IPS DF 19.7 (cell line): ENCODE measurements around the gene SLC35E2B.
A peak's percentile ranks its signal among the peaks of the same experiment; 100 is the strongest.

Experiments
- DNase-seq: peaks from one replicate; pipeline ENCODE4 v3.0.0-alpha.2; 2013; ENCODE audit warnings: low read depth, low spot score

SLC35E2B gene

DNA sequence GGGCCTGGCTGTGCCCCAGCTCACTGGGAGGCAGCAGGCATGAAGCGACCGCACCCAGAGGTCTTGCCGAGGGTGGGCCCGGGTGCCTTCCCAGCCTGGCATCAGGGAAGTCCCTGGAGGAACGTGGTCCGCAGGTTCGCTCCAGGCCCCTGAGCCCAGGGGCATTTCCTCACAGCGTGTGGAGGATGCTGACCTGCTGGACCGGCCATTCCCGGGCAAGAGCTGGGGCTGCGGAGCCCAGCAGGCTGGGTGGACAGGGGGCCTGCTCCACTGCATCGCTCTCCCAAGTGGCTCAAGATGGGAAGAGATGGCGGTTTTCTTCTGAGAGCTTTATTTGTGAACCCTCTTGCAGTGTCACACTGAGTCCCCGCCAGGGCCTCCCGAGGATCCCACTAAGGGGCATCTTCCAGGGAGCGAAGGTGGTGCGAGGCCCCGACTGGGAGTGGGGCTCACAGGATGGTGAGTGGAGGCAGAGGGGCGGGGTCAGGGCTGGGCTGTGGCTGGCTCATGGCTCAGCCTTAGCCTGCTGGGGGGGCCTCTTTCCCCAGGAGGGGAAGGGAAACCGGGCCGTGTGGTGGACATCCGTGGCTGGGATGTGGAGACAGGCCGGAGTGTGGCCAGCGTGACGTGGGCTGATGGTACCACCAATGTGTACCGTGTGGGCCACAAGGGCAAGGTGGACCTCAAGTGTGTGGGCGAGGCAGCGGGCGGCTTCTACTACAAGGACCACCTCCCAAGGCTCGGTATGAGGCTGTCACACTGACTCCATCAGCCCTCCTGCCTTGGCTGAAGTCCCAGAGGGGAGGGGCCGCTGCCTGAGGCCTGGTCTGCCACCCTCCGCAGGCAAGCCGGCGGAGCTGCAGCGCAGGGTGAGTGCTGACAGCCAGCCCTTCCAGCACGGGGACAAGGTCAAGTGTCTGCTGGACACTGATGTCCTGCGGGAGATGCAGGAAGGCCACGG is 67.9 kb downstream of the SLC35E2B start:
- DNase-seq: no peak

GRCh38 chr1:1623631-1624442 is 68.8 kb downstream of the SLC35E2B start:
- DNase-seq: no peak

GRCh38 chr1:1623181-1623630 is 69.4 kb downstream of the SLC35E2B start:
- DNase-seq: no peak

DNA sequence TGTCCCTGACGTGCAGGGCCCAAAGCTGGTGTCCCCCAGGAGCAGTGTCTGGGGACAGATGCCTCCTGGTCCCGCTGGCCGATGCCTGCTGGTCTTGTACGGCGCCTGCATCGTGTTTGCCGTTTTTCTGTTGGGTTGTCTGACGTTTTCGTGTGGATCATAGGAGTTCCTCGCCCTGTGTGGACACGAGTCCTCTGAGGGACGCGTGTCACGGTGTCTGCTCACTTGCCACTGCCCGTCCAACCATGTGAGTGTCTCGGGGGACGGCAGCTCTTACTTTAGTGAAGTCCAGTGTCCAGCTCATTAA is 69.9 kb downstream of the SLC35E2B start:
- DNase-seq: no peak

DNA sequence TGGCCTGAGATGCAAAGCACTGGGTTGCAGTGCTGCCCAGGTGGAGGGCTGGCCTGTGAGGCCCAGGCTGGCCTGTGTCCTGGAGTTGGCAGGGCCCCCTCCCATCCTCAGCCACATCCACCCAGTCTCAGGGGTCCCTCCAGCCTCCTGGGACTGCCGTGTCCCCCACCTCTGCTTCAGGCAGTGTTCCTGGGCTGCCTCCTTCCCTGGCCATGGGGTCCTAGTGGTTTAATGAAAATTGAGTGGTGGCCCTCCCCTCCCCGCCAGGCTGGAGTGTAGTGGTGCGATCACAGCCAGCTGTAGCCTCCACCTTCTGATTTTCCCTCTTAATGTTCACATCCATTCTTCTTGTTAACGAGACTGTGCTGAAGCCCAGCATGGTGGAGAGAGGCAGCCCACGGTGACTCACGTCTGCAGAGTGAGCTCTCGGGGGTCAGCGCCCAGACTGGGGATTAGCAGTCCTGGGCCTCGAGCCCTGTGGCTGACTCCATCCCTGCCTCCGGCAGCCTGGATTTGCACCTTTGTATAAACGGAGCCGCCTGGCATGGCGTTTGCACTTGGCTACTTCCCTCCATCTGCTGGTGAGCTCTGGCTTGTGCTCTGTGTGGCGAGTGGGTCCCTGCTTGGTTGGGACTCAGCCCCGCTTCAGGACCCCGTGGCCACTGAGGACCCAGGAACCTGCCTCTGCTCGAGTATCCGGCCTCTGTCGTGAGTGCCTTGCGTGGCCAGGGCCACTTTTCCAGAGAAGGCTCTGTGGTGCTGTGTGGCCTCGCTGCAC is 70.4 kb downstream of the SLC35E2B start:
- no peak for DNase-seq

- DNase-seq: no peak
Observed at GRCh38 chr1:1621173-1622009, 71.2 kb downstream of the SLC35E2B start.

DNA sequence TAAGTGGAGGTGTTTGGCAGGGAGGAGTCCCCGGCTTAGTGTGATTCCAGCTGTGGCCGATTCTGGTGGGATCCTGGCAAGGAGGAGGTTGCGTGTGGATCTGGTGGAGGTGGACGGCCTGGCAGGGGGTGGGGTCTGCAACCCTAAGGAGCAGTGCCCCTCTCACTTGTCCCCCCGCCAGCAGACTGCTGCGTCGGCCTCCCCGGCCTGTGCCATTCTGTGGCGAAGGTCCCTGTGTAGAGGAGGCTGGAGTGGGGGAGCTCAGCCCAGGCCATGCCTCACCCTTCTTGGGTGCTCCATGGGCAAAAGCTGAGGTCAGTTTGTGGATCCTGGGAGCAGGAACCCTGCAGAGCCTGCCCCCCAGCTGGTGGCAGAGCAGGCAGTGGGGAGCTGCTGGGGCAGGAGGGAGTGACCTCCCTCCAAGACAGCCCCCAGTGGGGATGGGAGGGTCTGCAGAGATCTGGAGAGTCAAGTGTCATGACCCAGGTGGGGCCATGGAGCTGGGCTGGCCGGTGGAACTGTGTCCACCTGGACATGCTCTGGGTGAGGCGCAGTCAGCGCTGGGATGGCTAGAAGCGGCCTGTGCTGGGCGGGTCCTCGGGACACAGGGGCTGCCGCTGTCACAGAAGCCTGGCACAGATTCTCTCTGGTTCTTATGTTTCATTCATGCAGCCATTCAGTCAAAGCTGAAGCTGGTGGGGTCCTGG is 72.0 kb downstream of the SLC35E2B start:
- DNase-seq: no peak

- no peak for DNase-seq
Observed at GRCh38 chr1:1619917-1620361, 72.7 kb downstream of the SLC35E2B start.

DNA sequence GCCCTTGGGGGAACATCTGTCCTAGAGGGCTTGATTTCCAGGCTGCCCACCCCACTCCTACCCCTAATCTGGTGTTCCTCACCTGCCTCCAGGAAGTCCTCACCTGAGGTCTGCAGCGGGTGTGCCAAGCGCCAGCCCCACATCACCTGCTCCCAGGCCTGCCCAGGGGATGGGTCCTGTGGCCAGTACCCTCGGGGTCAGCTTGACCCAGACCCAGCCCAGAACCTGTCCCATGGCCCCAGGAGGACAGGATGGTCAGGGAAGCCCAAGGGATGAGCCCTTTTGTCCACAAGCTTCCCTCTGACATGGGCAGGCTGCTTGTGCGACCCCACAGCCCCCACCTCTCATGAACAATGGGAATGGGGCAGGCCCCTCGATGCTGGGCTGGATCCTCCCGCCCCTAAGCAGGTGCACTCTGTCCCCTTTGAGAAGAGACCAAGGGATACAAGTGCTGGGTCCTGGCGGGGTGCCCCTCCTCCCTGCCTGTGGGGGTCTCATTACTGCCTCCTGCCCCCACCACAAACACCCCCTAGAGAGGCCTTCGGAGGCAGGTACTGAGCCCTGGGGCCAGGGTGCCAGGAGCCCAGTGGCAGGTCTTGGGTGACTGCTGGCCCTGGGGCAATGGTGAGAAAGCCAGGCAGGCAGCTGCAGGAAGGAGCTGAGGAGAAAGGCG is 74.1 kb downstream of the SLC35E2B start:
- DNase-seq: no peak

GRCh38 chr1:1617925-1618324 is 74.7 kb downstream of the SLC35E2B start:
- DNase-seq: no peak

DNA sequence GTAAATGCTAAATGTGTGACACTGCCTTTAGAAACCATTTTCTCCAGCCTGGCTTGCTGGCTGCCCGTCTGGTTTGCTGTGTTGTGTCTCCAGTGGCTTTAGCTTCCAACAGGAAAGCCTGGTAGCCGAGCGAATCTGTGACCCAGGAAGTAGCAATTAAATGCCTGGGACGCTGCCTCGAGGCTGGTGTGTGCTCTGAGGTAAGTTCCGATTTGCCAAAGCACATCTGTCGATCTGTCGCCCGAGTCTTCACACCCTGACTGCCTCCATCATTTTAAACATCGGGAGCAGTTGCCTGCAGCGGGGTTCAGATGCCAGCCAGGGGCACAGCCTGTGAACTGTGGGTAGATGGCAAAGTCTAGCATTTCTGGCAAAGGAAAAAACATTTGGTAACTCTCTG is 75.1 kb downstream of the SLC35E2B start:
- DNase-seq: no peak

DNA sequence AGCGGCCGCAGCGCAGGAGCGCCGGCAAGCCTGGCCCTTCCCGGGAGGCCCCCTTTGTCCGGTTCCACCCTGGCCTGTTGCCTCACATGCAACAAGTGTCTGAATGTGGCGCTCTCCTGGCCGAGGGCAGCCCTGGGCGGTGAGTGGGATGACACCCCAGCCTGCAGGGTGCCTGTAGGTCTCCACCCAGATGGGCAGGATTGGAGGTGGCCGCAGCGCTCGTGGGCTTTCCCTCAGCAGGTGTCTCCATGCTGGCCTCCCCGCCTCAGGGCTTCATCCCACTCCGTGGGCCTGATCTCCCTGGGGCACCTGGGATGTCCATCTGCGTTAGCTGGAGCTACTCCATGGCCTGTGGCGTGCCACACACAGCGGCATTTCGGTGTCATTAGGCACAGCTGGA is 75.8 kb downstream of the SLC35E2B start:
- no peak for DNase-seq

- no peak for DNase-seq
Observed at GRCh38 chr1:1616045-1616790, 76.4 kb downstream of the SLC35E2B start.

DNA sequence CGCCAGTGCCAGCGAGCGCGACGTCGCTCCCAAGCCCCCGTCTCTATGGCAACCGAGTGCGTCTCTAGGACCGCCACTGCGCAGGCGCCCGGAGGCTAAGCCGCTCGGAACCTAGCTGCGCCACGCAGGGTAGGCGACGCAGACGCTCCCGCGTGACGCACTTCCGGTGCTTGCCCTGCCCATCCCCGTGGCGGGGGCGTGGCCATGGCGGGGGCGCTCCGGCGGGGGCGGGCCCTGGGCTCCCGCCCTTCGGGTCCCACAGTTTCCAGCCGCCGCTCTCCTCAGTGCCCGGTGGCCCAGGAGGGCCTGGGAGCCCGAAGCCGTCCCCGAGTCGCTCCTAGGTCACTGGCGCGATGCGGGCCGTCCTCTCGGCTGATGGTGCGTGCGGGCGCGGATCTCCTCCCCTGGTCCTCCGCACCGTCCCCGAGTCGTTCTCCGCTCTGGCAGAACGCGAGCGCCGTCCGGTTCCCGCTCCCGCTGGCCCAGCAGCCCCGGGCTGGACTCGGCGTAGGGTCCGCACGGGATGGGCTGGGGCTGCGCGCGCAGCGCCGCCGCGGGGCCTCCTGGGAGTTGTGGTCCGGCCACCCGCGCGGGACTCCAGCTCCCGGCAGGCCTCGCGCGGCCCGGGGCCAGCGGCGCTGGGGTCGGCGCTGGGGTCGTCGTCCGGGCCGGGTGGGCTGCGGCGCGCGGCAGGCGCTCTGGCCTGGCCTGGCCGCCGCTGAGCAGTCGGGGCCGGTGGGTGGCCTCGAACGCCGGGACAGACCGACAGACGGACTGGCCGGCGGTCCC is 77.1 kb downstream of the SLC35E2B start, which contains the start of gene MIB2:
Gene MIB2 (plus strand): TSS at position 245 of the 789 bp plus-strand sequence. CDS start 7,953 bp downstream, outside the sequence.
- DNase-seq: peak; percentile 85

GRCh38 chr1:1614954-1615255 is 77.7 kb downstream of the SLC35E2B start:
- DNase-seq: no peak

DNA sequence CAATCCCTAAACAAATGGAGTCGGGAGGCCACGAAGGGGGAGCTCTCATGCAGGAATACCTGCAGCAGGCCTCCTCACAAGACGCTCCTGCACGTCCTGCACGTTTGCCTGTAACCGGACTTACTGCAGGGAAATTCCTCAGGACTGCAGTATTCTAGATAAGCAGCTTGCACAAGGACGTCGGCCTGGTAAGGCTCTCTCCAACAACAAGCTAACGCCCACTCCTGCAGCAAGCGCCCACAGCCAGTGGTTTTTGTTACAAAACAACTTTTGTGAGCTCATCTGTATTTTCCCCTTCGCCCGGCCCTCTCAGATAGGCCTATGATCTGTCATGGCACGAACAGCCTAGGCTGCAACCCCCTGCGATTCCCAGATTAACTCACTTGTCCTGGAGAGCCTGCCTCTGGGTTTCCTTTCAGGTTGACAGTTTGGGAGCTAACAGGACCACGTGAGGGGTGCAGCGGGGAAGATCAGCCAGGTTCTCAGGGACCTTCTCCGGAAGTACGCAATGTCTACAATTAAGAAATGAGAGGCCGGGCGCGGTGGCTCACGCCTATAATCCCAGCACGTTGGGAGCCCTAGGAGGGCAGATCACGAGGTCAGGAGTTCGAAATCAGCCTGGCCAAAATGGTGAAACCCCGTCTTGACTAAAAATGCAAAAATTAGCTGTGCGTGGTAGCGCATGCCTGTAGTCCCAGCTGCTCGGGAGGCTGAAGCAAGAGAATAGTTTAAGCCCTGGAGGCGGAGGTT is 78.2 kb downstream of the SLC35E2B start:
- DNase-seq: no peak

GRCh38 chr1:1613509-1614082 is 79.0 kb downstream of the SLC35E2B start:
- DNase-seq: no peak
